Globus pallidus (tissue), 1 donor: ENCODE data around the gene SRGAP2.
"Not testable (repeated sequence)": the region's sequence is repeated elsewhere in the genome, so short reads cannot be mapped to it uniquely, and the experiment has no call there.

Source experiments
- DNase-seq: peaks from one replicate; pipeline ENCODE4 v3.0.0-alpha.2; 2015; ENCODE audit warnings: low spot score

SRGAP2 gene

DNA sequence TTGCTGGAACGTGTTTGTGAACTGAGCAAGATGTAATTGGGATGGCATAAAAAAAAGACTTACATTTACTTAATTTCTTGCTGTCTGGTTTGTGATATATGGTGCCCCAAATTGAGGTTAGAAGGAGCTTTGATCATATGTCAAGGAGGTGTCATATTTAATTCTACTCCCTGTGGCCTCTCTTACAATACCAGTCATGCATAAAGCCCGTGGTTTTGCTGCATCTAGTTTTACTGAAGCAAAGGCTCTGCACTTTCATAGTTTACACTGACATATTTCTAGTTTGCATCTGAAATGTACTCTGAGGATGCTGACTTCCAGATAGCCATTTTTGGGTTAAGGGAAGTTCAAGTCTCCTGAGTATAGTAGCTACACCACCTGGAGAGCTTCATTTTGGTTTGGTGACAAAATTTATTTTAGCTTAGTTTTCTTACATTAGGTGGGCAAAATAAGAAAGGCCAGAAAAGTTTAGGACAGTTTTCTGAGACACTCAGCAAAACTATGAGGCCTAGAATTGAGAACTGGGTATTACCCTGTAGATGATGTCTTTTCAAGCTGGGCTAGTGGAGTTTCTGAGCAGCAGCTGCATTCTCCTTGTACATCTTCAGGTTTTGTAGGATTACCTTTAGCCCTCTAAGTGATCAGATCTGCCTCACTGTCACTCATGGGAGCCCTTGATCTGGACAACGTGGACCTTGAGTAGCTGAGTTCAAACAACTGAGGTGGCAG is 47.8 kb downstream of the SRGAP2 start:
- DNase-seq, result not testable (repeated sequence)

GRCh38 chr1:206252680-206253335 is 49.5 kb downstream of the SRGAP2 start:
- not testable (repeated sequence) for DNase-seq
